Spleen (tissue), 7 donors: ENCODE data around the gene POLD3.

ENCODE experiments used
- POLR2A ChIP-seq, 3 donors: fragments of 450-650 bp; IDR thresholded peaks; one replicate each; pipeline ENCODE4 v1.5.1; 2017; ENCODE audit warnings: antibody characterized with exemption in 3 of 3, mild to moderate bottlenecking in 1 of 3
- POLR2AphosphoS5 ChIP-seq, 3 donors: sonication (generic); formaldehyde crosslinking; IDR thresholded peaks; one replicate each; pipeline ENCODE4 v1.5.1; 2017; ENCODE audit warnings: antibody characterized with exemption in 3 of 3
- TF ChIP-seq, protein P1 (sequence below), 11 experiments: fragments of 200-600 bp in 7 of 11; fragments of 450-650 bp in 4 of 11; sonication (generic) in 4 of 11; IDR thresholded peaks in 8 of 11; conservative IDR thresholded peaks in 3 of 11; 1 replicate in 7 of 11; 2 replicates in 4 of 11; pipeline versions ENCODE4 v1.4.0 to v1.8.0; 2016 to 2021; ENCODE audit warnings: antibody characterized with exemption in 11 of 11, inconsistent platforms in 4 of 11, mild to moderate bottlenecking in 1 of 11
- donor health status: DM: no; HTN: no; CAD: no; lungs with moderate emphysema.
- donor health status: DM: no; HTN: no; CAD: no.
- donor health status: DM: no; HTN: no; CAD: no.

DNA sequence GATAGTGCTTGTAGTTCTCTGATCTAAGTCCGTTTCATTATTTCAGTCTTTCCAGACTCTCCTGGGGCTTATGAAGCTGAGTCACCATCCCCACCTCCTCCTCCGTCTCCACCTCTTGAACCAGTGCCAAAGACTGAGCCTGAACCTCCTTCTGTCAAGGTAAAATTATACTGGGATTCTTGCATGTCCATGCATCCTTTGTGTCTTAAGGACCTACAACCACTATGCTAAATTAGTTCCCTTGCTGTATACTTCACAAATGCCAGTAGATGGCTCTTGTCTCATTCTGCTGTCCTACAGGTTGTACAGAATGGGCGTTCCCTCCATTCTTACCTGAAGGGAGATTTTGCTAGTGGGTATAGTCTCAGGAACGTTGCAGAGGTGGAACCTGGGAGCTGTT is 42.2 kb downstream of the POLD3 start:
- TF ChIP-seq POLR2AphosphoS5 (IDR thresholded peaks at IDR 0.05) = no peak
- TF ChIP-seq, protein P1, sequence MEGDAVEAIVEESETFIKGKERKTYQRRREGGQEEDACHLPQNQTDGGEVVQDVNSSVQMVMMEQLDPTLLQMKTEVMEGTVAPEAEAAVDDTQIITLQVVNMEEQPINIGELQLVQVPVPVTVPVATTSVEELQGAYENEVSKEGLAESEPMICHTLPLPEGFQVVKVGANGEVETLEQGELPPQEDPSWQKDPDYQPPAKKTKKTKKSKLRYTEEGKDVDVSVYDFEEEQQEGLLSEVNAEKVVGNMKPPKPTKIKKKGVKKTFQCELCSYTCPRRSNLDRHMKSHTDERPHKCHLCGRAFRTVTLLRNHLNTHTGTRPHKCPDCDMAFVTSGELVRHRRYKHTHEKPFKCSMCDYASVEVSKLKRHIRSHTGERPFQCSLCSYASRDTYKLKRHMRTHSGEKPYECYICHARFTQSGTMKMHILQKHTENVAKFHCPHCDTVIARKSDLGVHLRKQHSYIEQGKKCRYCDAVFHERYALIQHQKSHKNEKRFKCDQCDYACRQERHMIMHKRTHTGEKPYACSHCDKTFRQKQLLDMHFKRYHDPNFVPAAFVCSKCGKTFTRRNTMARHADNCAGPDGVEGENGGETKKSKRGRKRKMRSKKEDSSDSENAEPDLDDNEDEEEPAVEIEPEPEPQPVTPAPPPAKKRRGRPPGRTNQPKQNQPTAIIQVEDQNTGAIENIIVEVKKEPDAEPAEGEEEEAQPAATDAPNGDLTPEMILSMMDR (IDR thresholded peaks at IDR 0.05 in 8 of 11, conservative IDR thresholded peaks at IDR 0.05 in 3 of 11) = no peak
- TF ChIP-seq POLR2A (IDR thresholded peaks at IDR 0.05) = no peak
